Globus pallidus (tissue), 1 donor: ENCODE measurements around the gene RILPL2.
"Not testable (repeated sequence)": the region's sequence is repeated elsewhere in the genome, so short reads cannot be mapped to it uniquely, and the experiment has no call there.

Experiments used
- DNase-seq: peaks from one replicate; pipeline ENCODE4 v3.0.0-alpha.2; 2015; ENCODE audit warnings: low spot score

The RILPL2 gene

DNA sequence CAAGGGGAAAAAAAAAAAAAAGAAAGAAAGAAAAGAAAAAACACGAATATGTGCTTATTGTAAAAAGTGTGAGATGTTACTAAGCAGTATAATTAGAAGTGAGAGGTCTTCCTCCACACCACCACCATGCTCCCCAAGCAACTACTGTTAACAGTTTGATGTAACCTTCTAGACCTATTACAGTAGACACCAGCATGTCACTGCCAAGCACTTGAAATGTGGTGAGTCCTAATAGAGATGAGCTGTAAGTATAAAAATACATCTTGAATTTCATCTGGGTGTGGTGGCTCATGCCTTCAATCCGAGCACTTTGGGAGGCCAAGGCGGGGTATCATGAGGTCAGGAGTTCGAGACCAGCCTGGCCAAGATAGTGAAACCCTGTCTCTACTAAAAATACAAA lies 13.4 kb upstream of the RILPL2 start:
- DNase-seq = no peak

DNA sequence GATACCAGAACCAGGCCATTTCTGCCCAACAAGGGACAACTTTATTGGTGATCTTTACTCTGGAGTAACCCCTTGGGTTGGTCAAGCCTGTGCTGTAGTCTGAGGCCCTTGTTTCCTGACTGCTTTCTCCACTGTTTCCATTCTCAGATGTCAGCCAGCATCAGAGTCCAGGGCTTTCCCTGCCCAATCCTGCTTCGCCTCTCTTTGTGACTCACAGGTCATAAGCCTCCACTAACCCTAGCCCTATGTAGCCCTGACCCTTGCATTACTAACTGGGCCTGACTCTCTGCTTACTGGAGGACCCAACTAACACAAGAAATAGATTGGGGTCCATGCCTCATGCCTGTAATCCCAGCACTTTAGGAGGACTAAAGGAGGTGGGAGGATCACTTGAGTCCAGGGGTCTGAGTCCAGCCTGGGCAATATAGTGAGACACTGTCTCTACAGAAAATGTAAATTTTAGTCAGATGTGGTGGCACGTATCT lies 12.8 kb upstream of the RILPL2 start:
- DNase-seq = no peak

DNA sequence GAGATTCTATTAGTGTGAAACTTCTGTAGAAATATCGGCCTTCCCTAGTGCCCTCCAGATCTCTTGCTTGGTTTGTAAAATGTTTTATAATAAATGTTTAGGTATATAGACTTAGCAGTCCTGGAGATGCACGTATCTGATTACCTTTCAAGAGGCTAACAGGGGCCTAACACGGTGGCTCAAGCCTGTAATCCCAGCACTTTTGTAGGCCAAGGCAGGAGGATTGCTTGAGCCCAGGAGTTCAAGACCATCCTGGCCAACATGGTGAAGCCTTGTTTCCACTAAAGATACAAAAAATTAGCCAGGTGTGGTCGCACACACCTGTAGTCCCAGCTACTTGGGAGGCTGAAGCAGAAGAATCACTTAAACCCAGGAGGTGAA lies 9.8 kb upstream of the RILPL2 start:
- DNase-seq = no peak

DNA sequence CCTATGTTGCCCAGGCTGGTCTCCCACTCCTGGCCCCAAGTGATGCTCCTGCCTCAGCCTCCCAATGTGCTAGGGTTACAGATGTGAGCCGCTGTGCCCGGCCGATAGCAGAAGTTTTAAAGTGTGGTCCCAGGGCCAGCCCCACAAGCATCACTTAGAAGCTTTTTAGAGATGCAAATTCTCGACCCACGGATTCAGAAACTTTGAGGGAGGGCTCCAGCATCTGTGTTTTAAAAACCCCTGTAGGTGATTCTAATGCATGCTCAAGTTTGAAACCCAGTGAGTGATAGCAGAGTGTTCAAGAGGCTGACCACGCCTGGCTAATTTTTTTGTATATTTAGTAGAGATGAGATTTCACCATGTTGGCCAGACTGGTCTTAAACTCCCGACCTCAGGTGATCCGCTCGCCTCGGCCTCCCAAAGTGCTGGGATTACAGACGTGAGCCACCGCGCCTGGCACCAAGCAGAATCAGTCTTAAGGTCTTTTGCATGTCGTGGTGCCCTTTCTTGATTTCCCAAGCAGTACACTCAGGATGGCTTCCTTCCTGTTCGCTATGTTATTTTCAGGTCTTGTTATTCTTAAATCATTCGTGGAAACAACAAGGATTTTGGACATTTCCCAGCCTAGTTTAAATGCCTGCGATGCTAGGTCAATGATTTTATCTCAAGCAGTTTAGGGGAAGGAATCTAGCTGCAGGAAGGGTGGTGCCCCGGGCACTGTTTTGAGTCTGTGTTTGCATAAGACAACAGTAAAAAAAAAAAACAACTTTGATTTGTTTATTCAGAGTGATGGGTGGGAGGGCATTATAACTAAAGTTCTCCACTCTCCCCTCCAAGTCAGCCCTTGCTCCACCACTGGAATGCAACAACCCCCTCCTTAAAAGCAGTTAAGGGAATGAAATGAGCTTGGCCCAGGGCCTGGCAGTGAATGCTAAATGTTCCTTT lies 9.2 kb upstream of the RILPL2 start:
- no peak for DNase-seq

- no peak for DNase-seq
Observed at GRCh38 chr12:123444092-123445026, 7.9 kb upstream of the RILPL2 start.

DNA sequence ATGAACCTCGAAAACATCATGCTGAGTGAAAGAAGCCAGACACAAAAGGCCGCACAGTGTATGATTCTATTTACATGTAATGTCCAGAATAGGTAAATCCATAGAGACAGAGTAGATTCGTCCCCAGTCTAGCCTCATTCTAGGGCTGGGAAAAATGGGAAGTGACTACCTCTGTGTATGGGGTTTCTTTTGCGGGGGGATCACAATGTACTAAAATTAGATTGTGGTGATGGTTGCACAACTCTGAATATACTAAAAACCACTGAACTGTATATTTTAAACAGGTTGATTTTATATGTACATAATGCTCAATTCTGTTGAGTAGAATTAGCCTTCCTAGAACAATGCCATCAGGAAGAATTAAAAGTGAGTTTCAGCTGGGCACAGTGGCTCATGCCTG lies 6.3 kb upstream of the RILPL2 start:
- no peak for DNase-seq

- no peak for DNase-seq
Observed at GRCh38 chr12:123441523-123442164, 5.2 kb upstream of the RILPL2 start.

GRCh38 chr12:123435636-123436016 lies 858 bp downstream of the RILPL2 start:
- no peak for DNase-seq

GRCh38 chr12:123433615-123434014 lies 2.9 kb downstream of the RILPL2 start:
- DNase-seq = no peak

DNA sequence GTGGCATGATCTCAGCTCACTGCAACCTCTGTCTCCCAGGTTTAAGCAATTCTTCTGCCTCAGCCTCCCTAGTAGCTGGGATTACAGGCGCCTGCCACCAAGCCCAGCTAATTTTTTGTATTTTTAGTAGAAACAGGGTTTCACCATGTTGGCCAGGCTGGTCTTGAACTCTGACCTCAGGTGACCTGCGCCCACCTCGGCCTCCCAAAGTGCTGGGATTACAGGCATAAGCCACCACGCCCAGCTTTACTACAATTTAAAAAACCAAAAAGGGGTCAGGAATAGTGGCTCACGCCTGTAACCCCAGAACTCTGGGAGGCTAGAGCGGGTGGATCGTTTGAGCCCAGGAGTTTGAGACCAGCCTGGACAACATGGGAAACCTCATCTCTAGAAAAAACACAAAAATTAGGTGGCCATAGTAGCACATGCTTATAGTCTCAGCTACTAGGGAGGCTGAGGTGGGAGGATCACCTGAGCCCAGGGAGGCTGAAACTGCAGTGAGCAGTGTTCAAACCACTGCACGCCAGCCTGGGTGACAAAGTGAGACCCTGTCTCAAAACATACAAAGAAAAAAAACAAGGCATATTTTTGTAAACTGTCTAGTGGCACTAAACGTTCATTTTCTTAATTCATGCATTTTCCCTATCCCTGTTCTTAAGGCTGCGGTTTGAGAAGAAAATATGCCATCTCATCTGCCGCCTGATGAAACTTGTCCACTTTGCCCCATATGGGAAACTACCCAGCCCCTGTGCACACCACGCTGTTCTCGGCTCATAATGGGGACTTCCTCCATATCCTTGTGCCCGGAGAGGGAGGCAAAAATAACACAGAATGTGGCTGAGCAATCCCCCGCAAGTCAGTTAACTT lies 4.3 kb downstream of the RILPL2 start:
- not testable (repeated sequence) for DNase-seq

DNA sequence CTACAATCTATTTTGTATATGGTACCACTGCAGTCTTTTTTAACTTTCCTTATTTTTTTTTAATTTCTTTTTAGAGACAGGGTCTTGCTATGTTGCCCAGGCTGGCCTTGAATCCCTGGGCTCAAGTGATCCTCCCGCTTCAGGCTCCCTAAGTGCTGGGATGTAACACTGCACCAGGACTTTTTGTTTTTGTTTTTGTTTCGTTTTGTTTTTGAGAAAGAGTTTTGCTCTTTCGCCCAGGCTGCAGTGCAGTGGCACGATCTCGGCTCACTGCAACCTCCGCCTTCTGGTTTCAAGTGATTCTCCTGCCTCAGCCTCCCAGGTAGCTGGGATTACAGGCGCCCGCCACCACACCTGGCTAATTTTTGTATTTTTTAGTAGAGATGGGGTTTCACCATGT lies 7.4 kb downstream of the RILPL2 start:
- DNase-seq = not testable (repeated sequence)

GRCh38 chr12:123428591-123428990 lies 7.9 kb downstream of the RILPL2 start:
- no peak for DNase-seq

DNA sequence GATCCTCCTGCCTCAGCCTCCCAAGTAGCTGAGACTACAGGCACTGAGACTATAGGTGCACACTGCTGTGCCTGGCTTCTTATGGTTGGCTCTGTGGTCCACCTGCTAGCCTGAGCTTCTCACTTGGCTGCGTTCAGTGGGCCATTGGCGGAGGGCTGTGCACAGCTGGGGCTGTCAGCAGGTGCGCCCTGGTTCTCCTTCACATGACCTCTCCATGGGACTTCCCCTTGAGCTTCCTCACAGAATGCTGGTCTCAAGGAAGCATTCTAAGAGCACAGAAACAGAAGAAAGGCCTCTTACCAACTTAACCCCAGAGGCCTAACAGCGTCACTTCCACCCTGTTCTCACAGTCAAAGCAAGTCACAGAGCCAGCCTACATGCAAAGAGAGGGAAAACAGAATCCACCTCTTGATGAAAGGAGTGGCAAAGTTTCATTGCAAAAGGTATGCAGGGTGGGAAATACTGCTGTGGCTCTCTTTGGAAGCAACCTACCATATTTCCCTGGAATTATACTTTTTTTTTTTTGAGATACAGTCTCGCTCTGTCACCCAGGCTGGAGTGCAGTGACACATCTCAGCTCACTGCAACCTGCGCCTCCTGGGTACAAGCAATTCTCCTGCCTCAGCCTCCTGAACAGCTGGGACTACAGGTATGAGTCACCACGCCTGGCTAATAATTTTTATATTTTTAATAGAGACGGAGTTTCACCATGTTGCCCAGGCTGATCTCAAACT lies 9.3 kb downstream of the RILPL2 start:
- no peak for DNase-seq

DNA sequence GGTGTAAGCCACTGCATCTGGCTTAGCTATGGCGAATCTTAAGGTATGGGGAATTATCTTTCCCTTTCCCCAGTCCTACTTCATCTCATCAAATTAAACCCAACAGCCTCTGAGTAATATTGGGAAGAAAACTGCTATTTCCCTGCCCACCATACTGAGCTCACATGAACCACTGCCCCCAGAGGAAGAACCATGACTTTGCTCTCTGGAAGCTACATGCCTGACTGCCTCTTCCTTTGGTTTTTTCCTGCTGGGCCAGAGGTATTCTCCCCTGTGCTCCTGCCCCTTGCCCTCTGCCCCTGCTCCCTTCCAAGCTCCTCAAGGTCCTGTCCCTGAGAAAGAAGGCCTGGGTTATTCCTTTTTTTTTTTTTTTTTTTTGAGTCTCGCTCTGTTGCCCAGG lies 15.2 kb downstream of the RILPL2 start:
- DNase-seq = no peak

DNA sequence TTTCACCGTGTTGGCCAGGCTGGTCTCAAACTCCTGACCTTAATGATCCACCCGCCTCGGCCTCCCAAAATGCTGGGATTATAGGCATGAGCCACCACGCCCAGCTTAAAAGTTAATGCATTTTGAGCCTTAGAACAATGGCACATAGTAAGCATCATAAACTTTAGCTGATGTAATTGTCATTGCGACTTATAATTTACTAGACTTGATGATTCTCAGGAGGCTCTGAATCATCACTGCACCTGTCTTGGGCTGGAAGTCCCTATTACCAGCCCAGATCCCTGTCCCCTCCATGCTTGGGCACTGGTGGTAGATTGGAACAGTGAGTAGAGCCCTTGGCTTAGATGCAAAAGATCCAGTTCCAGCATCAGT lies 26.5 kb downstream of the RILPL2 start:
- no peak for DNase-seq

GRCh38 chr12:123409284-123410040 lies 27.0 kb downstream of the RILPL2 start:
- not testable (repeated sequence) for DNase-seq

DNA sequence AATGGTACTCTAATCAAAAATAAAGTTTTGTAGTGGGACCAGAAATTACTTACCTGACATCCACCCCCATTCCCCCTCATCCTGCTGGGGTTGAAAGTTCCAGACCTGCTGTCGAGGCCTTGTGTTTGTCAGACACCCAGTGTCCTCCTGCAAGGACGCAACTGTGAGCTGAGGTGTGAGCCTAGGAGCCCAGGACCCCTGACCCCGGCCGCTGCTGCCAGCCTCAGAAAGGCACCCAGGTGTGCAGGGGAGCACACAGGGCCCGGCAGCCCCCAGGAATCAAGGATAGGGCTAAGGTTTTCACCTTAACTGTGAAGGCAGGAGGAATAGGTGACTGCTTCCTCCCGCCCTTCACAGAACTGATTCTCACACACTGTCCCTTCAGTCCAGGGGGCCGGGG lies 27.9 kb downstream of the RILPL2 start:
- not testable (repeated sequence) for DNase-seq

GRCh38 chr12:123407934-123408333 lies 28.6 kb downstream of the RILPL2 start:
- DNase-seq = not testable (repeated sequence)

- not testable (repeated sequence) for DNase-seq
Observed at GRCh38 chr12:123407269-123407668, 29.2 kb downstream of the RILPL2 start.

DNA sequence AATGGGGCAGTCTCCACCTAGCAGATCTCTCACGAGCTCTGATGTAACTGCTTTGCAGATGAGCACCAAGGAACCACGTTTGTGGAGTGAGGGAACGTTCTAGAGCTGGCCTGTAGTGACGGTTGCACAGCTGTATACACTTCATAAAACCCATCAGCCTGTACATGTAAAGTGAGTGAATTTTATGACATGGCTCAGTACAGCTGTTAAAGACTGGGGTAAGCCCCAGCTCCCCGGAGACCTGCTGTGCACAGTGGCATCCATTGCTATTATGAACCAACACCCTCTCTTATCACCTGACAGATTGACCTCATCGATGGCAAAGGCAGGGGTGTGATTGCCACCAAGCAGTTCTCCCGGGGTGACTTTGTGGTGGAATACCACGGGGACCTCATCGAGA lies 31.9 kb downstream of the RILPL2 start:
- no peak for DNase-seq
